A673 (cell line): ENCODE results near the gene DUOXA1. TPM values are rescaled to one million over a fixed set of nuclear protein-coding genes. Genes with fewer than 3 reads are reported as not detected.

ENCODE experiments used
- BruUV-seq: library from RNA; stranded (reverse); fragments of 400-500 nt; replicated peaks from 2 replicates; lab custom pipeline; 2021; lab: Mats Ljungman, UMichigan
- CTCF ChIA-PET: fragments of 300-600 bp; sonication (Branson Sonifier 250); formaldehyde crosslinking; loops from one replicate; lab custom pipeline; 2022; ENCODE audit warnings: antibody characterized with exemption; lab: Charles Lee
- POLR2A ChIA-PET: fragments of 300-600 bp; sonication (Branson Sonifier 250); formaldehyde crosslinking; loops from one replicate; lab custom pipeline; 2022; ENCODE audit warnings: antibody characterized with exemption; ENCODE audit not compliant: low non-redundant PET; lab: Charles Lee
- DNase-seq: peaks from one replicate; pipeline ENCODE4 v3.0.0-alpha.2; 2015; ENCODE audit warnings: low spot score
- H3K27ac ChIP-seq: fragments of 200-600 bp; sonication (generic); 2 replicates; pipeline ENCODE4 v1.5.1; 2016; ENCODE audit warnings: mixed run types, low read depth, mild to moderate bottlenecking, mixed read lengths, antibody characterized with exemption, low read length; ENCODE audit not compliant: poor library complexity, severe bottlenecking
- H3K27me3 ChIP-seq: fragments of 200-600 bp; sonication (generic); replicated peaks from 2 replicates; pipeline ENCODE4 v1.6.1; 2017; ENCODE audit warnings: mixed run types, low read depth, mild to moderate bottlenecking, mixed read lengths, antibody characterized with exemption, low read length; ENCODE audit not compliant: insufficient read depth, poor library complexity
- H3K36me3 ChIP-seq: fragments of 200-600 bp; sonication (generic); 2 replicates; pipeline ENCODE4 v1.6.1; 2016; ENCODE audit warnings: mixed run types, mild to moderate bottlenecking, mixed read lengths, antibody characterized with exemption, low read length; ENCODE audit not compliant: insufficient read depth, poor library complexity, severe bottlenecking
- H3K4me1 ChIP-seq: fragments of 200-600 bp; sonication (generic); 2 replicates; pipeline ENCODE4 v1.6.1; 2017; ENCODE audit warnings: mixed run types, mild to moderate bottlenecking, mixed read lengths, antibody characterized with exemption, low read length; ENCODE audit not compliant: insufficient read depth, poor library complexity, severe bottlenecking
- H3K4me3 ChIP-seq: fragments of 200-600 bp; sonication (generic); 2 replicates; pipeline ENCODE4 v1.5.1; 2016; ENCODE audit warnings: low read depth, mixed run types, mild to moderate bottlenecking, mixed read lengths, low read length; ENCODE audit not compliant: poor library complexity, severe bottlenecking
- H3K9me3 ChIP-seq: fragments of 200-600 bp; sonication (generic); 2 replicates; pipeline ENCODE4 v1.6.1; 2016; ENCODE audit warnings: mixed run types, low read depth, mild to moderate bottlenecking, mixed read lengths, antibody characterized with exemption, low read length; ENCODE audit not compliant: poor library complexity, severe bottlenecking
- EZH2 ChIP-seq: fragments of 200-600 bp; sonication (generic); IDR thresholded peaks from 2 replicates; pipeline ENCODE4 v1.6.1; 2017; ENCODE audit warnings: borderline replicate concordance, low read depth, mild to moderate bottlenecking, mixed read lengths, antibody characterized with exemption, low read length; ENCODE audit not compliant: poor library complexity, severe bottlenecking
- intact Hi-C: fragments of 100-400 bp; cut with micrococcal nuclease; formaldehyde crosslinking; loops from one replicate; pipeline ENCODE4 v1.10.0; 2022; ENCODE audit not compliant: unreplicated experiment
- total RNA-seq: library from RNA; stranded (reverse); gene quantifications from 2 replicates; pipeline ENCODE4 v1.2.3, GENCODE V29; 2021
- TF ChIP-seq, protein P1 (sequence below): fragments of 300-800, 200-600 bp; sonication (generic); conservative IDR thresholded peaks from 2 replicates; pipeline ENCODE4 v1.5.1; 2017; ENCODE audit warnings: low read depth, mild to moderate bottlenecking, antibody characterized with exemption, low read length, moderate library complexity, mixed read lengths

Gene DUOXA1
- total RNA-seq, 1 experiment from 2014 or later = 0.95 TPM

DNA sequence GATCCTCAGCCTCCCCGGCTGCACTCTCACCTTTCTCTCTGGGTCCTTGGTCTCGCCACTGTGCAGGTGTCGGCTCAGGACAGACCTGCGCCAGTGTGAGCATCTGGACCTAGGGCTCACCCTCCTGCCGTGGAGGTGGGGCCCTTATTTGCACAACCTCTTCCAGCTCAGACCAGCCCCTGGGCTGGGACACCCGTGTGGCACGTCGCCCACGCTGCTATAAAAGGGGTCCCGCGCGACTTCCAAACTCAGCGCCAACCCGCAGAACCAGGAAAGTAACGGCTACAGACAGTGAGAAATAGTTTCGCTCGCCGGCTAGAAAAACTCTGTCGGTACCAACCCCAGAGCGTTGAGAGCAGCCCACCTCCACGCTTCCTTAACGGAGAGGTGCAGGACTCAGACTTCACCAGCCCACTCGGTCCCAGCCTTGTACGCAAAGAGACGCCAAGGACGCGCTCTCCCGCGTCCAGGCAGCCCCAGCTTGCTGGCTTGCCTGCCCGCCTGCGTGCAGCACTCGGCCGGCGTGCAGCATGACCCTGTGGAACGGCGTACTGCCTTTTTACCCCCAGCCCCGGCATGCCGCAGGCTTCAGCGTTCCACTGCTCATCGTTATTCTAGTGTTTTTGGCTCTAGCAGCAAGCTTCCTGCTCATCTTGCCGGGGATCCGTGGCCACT, 15.5 kb downstream of the DUOXA1 start, which contains the start of the genes DUOX2 and DUOXA2:
TSS of gene DUOX2 (minus strand) at position 97 of the 675 bp plus-strand sequence. CDS start 761 bp downstream, outside the sequence.
TSS of gene DUOXA2 (plus strand) at position 251 of the 675 bp plus-strand sequence. CDS start at position 531, 280 bp downstream.
- ChIA-PET CTCF (no interaction called here), POLR2A (no interaction called here)
- no peak for TF ChIP-seq EZH2
- TF ChIP-seq, protein P1, sequence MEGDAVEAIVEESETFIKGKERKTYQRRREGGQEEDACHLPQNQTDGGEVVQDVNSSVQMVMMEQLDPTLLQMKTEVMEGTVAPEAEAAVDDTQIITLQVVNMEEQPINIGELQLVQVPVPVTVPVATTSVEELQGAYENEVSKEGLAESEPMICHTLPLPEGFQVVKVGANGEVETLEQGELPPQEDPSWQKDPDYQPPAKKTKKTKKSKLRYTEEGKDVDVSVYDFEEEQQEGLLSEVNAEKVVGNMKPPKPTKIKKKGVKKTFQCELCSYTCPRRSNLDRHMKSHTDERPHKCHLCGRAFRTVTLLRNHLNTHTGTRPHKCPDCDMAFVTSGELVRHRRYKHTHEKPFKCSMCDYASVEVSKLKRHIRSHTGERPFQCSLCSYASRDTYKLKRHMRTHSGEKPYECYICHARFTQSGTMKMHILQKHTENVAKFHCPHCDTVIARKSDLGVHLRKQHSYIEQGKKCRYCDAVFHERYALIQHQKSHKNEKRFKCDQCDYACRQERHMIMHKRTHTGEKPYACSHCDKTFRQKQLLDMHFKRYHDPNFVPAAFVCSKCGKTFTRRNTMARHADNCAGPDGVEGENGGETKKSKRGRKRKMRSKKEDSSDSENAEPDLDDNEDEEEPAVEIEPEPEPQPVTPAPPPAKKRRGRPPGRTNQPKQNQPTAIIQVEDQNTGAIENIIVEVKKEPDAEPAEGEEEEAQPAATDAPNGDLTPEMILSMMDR = no peak
- Histone ChIP-seq H3K27ac (no peak within 1 kb of the TSS), H3K4me1 (peaks cover 12% of the 10 kb centered on the region), H3K27me3 (peaks cover 34% of the 10 kb centered on the region), H3K9me3 (no peaks in the 10 kb centered on the region), H3K36me3 (no peaks in the 10 kb centered on the region), H3K4me3 (peak within 1 kb of the TSS; percentile 43)
- peak; percentile 20 for DNase-seq
- intact Hi-C loops = loop anchor here (10.0 kb wide), 1 partner anchor 529 kb away; no protein-coding TSS in a partner anchor
- BruUV-seq = no TSS peak

DNA sequence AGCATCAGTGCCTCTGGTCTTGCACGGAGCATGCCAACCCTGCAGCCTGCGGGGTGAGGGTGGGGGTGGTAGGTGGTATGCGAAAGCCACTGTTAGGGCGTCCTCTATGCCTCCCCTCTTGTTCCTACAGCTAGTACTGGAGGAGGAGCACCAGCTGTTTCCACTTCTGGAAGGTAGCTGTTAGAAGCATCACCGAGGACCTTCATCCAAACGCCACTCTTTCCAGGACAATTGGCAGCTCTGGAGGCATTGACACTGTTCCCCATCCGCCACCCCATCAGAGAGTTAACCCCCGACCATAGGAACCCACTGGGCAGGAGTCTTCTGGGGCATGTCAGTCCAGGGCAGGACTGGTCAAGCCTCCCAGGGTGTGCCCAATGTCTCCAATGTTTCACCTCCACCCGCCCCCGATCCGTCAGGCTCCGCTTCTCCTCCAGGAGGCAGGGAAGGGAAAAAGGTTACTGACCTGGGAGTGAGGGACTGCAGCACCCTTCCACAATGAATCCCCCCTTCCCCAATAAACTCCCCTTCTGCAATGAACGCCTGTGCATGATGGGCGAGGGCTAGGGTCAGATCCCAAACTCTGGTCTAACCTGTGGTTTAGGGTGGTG, 16.2 kb downstream of the DUOXA1 start:
- intact Hi-C loops = loop anchor here (10.0 kb wide), 1 partner anchor 529 kb away; no protein-coding TSS in a partner anchor
- peaks cover 34% of the 10 kb centered on the region for H3K27me3 ChIP-seq
- H3K27ac ChIP-seq = no peak overlapping the region
- H3K9me3 ChIP-seq = no peaks in the 10 kb centered on the region
- POLR2A ChIA-PET = no interaction called here
- CTCF ChIA-PET = interaction anchor here (0.5 to 0.6 kb wide), 2 partner anchors 65 to 563 kb away, joined by 5 to 8 read pairs; no protein-coding TSS in a partner anchor
- BruUV-seq = no TSS peak
- peaks cover 12% of the 10 kb centered on the region for H3K4me1 ChIP-seq
- TF ChIP-seq, protein P1 = no peak
- TF ChIP-seq EZH2 = no peak
- H3K4me3 ChIP-seq = peak overlapping the region; percentile 43
- no peaks in the 10 kb centered on the region for H3K36me3 ChIP-seq
- no peak for DNase-seq

DNA sequence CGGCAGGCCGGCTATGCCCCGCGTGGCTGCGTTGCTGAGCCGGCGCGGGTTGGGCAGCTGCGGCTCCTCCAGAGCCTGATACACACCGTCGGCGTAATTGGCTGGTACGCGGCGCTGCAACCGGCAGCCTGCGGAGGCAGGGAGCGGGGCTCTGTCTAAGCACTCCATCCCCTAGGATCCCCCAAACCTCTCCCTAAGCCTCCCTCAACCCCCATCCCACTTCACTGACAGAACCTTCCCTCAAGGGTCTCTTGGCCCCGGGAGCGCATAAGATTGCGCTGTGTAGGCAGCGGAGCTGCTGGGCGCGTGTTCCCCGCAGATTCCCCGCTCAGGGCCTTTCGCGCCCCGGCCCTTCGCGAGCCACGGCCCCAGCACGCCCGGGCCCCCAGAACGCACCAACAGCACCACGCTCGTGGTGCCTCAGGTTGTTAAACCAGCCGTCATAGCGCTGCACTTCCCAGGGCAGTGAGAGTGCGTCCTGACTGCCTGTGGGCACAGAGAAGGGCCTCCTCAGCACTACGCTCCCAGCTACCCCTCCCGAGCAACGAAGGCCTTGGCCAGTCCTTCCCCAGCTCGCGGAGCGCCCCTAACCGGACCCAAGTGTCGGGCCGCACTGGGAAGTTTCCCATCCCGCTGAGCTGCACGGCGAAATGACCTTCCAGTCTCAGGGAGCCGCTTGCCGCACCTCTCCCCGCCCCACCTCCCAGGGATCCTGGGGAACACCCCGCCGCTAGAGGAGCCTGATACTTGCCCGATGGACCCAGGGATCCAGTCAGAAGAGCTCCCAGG, 16.9 kb downstream of the DUOXA1 start:
- BruUV-seq = no TSS peak
- peak; percentile 39 for DNase-seq
- CTCF ChIA-PET = interaction anchor here (0.5 to 0.6 kb wide), 2 partner anchors 64 to 563 kb away, joined by 5 to 8 read pairs; no protein-coding TSS in a partner anchor

More for the DNA sequence above, 16.9 kb downstream of the DUOXA1 start:
- POLR2A ChIA-PET = no interaction called here
- H3K9me3 ChIP-seq = no peaks in the 10 kb centered on the region
- TF ChIP-seq EZH2 = no peak
- TF ChIP-seq, protein P1 = 0 out of 2 replicates have a peak, but pooled peaks have one; percentile 22
- no peak overlapping the region for H3K27ac ChIP-seq
- H3K4me3 ChIP-seq = peak overlapping the region; percentile 43
- intact Hi-C loops = loop anchor here (10.0 kb wide), 1 partner anchor 528 kb away; no protein-coding TSS in a partner anchor
- peaks cover 34% of the 10 kb centered on the region for H3K27me3 ChIP-seq
- H3K36me3 ChIP-seq = no peaks in the 10 kb centered on the region
- H3K4me1 ChIP-seq = peaks cover 10% of the 10 kb centered on the region
